ENCODE measurements around the gene CDH8.

Gene CDH8

GRCh38 chr16:61901689-61902088 is 134.5 kb downstream of the CDH8 start:
- TF ChIP-seq TAF1 (IDR thresholded peaks at IDR 0.05; ENCODE audit: low read depth) (no peak), RAD21 (IDR thresholded peaks at IDR 0.05; ENCODE audit: low read depth) (no peak), MAX (IDR thresholded peaks at IDR 0.05) (no peak), TEAD4 (IDR thresholded peaks at IDR 0.05) (no peak), TCF12 (IDR thresholded peaks at IDR 0.05; ENCODE audit: low read depth) (no peak), USF1 (IDR thresholded peaks at IDR 0.05) (no peak)

- no peak for TF ChIP-seq EGR1 (IDR thresholded peaks at IDR 0.05)
- TF ChIP-seq YY1 (IDR thresholded peaks at IDR 0.05; ENCODE audit: low read depth), result no peak
- TF ChIP-seq MAX (IDR thresholded peaks at IDR 0.05), result no peak
- TF ChIP-seq RAD21 (IDR thresholded peaks at IDR 0.05; ENCODE audit: low read depth), result no peak
- no peak for TF ChIP-seq TEAD4 (IDR thresholded peaks at IDR 0.05)
- no peak for TF ChIP-seq TAF1 (IDR thresholded peaks at IDR 0.05; ENCODE audit: low read depth)
- no peak for TF ChIP-seq EP300 (IDR thresholded peaks at IDR 0.05; ENCODE audit: borderline replicate concordance)
- TF ChIP-seq CREB1 (IDR thresholded peaks at IDR 0.05; ENCODE audit: low read depth), result no peak
- TF ChIP-seq REST (IDR thresholded peaks at IDR 0.05; ENCODE audit: low read depth), result no peak
- TF ChIP-seq TCF12 (IDR thresholded peaks at IDR 0.05; ENCODE audit: low read depth), result no peak
- no peak for TF ChIP-seq CEBPB (IDR thresholded peaks at IDR 0.05)
- no peak for TF ChIP-seq FOXM1 (IDR thresholded peaks at IDR 0.05; ENCODE audit: borderline replicate concordance, low read depth)
- no peak for TF ChIP-seq NFIC (IDR thresholded peaks at IDR 0.05)
- no peak for TF ChIP-seq ZBTB7A (IDR thresholded peaks at IDR 0.05; ENCODE audit: low read depth)
- no peak for TF ChIP-seq USF1 (IDR thresholded peaks at IDR 0.05)
Measured at GRCh38 chr16:61900482-61900881, 135.8 kb downstream of the CDH8 start.

- TF ChIP-seq EGR1 (IDR thresholded peaks at IDR 0.05) (no peak), ZBTB7A (IDR thresholded peaks at IDR 0.05; ENCODE audit: low read depth) (no peak), YY1 (IDR thresholded peaks at IDR 0.05; ENCODE audit: low read depth) (no peak), CEBPB (IDR thresholded peaks at IDR 0.05) (no peak), TEAD4 (IDR thresholded peaks at IDR 0.05) (no peak), USF1 (IDR thresholded peaks at IDR 0.05) (no peak), NFIC (IDR thresholded peaks at IDR 0.05) (no peak), CREB1 (IDR thresholded peaks at IDR 0.05; ENCODE audit: low read depth) (no peak), REST (IDR thresholded peaks at IDR 0.05; ENCODE audit: low read depth) (no peak), TCF12 (IDR thresholded peaks at IDR 0.05; ENCODE audit: low read depth) (no peak), EP300 (IDR thresholded peaks at IDR 0.05; ENCODE audit: borderline replicate concordance) (no peak), RAD21 (IDR thresholded peaks at IDR 0.05; ENCODE audit: low read depth) (no peak), TAF1 (IDR thresholded peaks at IDR 0.05; ENCODE audit: low read depth) (no peak), FOXM1 (IDR thresholded peaks at IDR 0.05; ENCODE audit: borderline replicate concordance, low read depth) (no peak), MAX (IDR thresholded peaks at IDR 0.05) (no peak)
Measured at GRCh38 chr16:61897657-61898056, 138.6 kb downstream of the CDH8 start.

GRCh38 chr16:61892531-61892930 is 143.7 kb downstream of the CDH8 start:
- no peak for TF ChIP-seq FOXM1 (IDR thresholded peaks at IDR 0.05; ENCODE audit: borderline replicate concordance, low read depth)
- no peak for TF ChIP-seq TEAD4 (IDR thresholded peaks at IDR 0.05)
- TF ChIP-seq CEBPB (IDR thresholded peaks at IDR 0.05), result no peak
- no peak for TF ChIP-seq CREB1 (IDR thresholded peaks at IDR 0.05; ENCODE audit: low read depth)
- TF ChIP-seq RAD21 (IDR thresholded peaks at IDR 0.05; ENCODE audit: low read depth), result no peak
- no peak for TF ChIP-seq EGR1 (IDR thresholded peaks at IDR 0.05)
- TF ChIP-seq MAX (IDR thresholded peaks at IDR 0.05), result no peak
- TF ChIP-seq USF1 (IDR thresholded peaks at IDR 0.05), result no peak
- TF ChIP-seq TAF1 (IDR thresholded peaks at IDR 0.05; ENCODE audit: low read depth), result no peak
- no peak for TF ChIP-seq REST (IDR thresholded peaks at IDR 0.05; ENCODE audit: low read depth)
- TF ChIP-seq TCF12 (IDR thresholded peaks at IDR 0.05; ENCODE audit: low read depth), result no peak
- no peak for TF ChIP-seq NFIC (IDR thresholded peaks at IDR 0.05)
- TF ChIP-seq YY1 (IDR thresholded peaks at IDR 0.05; ENCODE audit: low read depth), result no peak
- no peak for TF ChIP-seq EP300 (IDR thresholded peaks at IDR 0.05; ENCODE audit: borderline replicate concordance)

All from Ishikawa (cell line).